T follicular helper cell (primary cell): Measurements from ENCODE around the gene RGSL1.
"Not testable (repeated sequence)": the region's sequence is repeated elsewhere in the genome, so short reads cannot be mapped to it uniquely, and the experiment has no call there.

Experiments
- DNase-seq: peaks from one replicate; pipeline ENCODE4 v3.0.0-alpha.2; 2020; ENCODE audit warnings: low read depth

RGSL1 gene

DNA sequence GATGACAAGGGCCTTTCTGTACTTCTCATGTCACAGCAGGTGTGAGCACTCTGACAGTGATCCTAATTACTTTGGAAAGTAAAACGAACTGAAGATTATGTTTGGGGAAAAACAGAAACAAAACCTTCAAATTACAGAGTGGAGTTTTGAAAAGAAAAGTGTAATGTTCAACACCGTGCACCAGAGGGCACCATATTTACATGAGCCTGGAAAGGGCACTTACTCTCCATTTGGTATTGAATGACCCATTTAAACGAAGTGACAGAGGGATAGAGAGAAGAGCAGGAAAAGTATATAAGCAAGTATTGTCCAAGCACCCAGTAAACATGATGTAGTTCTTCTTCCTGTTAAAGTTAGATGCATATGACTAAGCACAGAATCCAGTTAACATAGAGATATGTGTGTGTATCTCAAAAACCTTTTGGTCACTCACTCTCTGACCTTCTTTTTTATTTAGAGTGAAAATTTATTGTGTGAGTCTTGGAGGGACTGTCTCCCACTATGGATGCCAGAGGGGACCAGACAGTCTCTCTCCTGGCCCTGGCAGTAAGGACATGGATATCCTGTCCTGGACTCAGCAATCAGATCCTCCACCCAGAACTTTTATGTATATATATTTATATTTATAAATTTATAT lies 3.8 kb upstream of the RGSL1 start:
- DNase-seq, result no peak

GRCh38 chr1:182447124-182447523 lies 2.8 kb upstream of the RGSL1 start:
- not testable (repeated sequence) for DNase-seq

DNA sequence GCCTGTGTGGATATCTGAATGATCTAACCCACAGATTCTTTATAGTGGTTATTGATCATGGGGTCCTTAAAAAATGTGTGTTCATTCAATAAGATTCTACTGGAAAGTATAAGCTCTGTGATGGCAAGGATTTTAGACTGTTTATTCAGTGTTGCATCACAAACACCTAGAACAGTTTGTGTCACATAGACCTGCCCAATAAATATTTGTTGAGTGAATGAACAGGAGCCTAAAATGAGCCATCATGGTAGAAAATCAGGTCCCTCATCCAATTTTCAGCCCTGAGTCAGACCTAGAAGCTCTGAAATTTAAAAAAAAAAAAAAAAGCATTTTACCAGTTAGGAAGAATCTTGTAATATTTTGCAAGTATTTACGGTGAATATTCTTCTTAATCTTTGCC lies 2.3 kb upstream of the RGSL1 start:
- no peak for DNase-seq

DNA sequence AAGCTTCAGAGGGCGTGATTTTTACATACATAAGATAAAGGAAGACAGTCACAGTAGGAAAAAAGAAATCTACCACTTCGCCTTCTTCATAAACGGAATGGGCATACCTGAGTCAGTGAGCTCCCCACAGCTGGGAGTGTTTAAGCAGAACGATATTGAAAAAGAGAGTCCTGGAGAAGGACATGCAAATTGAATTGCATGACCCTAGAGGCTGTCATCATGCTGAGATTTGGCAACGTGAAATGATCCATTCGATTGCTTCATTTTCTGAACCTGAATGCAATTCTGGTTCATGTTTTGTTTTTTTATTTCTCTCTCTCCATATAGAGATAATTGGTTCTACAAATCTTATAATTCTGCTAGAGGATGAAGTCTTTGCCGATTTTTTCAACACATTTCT lies 3.7 kb downstream of the RGSL1 start:
- no peak for DNase-seq

GRCh38 chr1:182457844-182458243 lies 7.9 kb downstream of the RGSL1 start:
- no peak for DNase-seq

DNA sequence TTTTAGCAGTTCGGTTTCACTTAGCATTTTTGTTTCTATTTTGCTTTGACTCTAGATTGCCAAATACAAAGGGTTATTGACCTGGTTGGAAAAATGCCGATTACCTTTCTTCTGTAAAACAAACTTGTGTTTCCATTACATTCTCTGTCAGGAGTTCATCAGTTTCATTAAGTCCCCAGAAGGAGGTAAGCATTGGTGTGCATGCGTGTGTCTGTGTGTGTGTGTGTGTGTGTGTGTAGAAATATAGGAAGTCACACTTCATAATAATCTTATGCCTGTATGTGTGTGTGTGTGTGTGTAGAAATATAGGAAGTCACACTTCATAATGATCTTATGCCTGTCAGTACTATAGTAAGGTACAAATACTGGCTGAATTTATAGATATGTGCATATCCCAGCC lies 10.0 kb downstream of the RGSL1 start:
- no peak for DNase-seq

GRCh38 chr1:182460550-182460951 lies 10.6 kb downstream of the RGSL1 start:
- no peak for DNase-seq

DNA sequence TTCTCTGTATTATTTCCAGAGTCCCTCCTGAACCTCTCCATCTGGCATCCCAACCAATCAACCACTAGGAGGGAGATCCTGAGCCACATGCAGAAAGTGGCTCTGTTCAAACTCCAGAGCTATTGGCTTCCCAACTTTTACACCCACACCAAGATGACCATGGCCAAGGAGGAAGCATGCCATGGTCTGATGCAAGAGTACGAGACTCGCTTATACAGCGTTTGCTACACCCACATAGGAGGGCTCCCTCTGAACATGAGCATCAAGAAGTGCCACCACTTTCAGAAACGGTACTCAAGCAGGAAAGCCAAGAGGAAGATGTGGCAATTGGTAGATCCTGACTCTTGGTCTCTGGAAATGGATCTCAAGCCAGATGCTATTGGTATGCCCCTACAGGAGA lies 23.6 kb downstream of the RGSL1 start:
- DNase-seq, result no peak

DNA sequence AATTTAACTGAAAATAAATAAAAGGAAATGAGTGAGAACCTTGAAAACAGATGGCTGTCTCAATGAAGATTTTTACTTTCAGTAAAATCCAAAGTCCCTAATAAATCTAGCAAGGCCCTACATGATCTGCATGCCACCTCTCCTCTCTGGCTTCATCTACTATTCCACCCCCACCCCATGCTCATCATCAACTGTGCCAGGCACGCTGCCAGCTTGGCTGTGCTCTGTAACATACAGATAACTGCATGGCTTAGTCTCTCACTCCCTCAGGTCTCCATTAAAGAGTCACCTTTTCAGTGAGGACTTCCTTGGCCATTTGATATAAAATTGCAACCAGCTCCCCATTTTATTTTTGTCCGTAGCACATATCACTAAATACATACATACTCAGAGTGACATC lies 26.7 kb downstream of the RGSL1 start:
- no peak for DNase-seq

GRCh38 chr1:182478238-182478637 lies 28.3 kb downstream of the RGSL1 start:
- no peak for DNase-seq

- DNase-seq, result no peak
Observed at GRCh38 chr1:182484067-182484466, 34.1 kb downstream of the RGSL1 start.

GRCh38 chr1:182484531-182485257 lies 34.7 kb downstream of the RGSL1 start:
- no peak for DNase-seq

DNA sequence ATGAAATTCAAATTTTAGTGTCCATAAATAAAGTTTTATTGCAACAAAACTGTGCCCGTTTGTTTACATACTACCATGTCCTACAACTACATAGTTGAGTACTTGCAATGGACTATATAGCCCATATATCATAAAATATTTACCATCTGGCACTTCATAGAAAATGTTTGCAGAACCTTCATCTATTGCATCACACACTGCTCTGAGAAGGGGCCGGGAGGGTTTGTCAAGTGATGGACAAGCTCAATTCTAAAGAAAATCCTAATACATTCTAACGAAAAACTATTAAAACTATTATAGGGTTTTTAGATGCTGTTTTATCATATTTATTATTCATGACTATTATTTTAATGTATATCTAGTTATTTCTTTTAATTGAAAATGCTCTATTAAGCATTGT lies 35.9 kb downstream of the RGSL1 start:
- no peak for DNase-seq

- DNase-seq, result no peak
Observed at GRCh38 chr1:182488803-182489202, 38.9 kb downstream of the RGSL1 start.

GRCh38 chr1:182493063-182493462 lies 43.1 kb downstream of the RGSL1 start:
- DNase-seq, result no peak

DNA sequence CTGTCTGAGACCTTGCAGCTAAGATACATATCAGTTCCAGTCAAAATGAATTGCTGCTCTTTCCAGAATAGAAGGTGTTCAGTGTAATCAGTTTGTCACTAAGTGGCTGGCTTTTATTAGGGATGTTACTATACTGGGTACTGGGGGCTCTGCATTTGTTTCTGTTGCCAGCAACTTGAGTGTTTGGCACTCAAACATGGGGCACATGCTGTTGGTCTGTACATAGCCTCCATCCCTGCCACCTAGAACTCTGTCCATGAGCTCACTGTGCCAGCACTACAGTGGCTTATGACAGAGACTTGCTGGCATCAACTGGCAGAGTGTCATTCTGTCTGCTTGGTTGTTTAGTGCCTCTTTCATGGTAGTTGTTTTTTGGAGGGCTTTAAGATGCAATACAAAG lies 45.1 kb downstream of the RGSL1 start:
- DNase-seq, result no peak

DNA sequence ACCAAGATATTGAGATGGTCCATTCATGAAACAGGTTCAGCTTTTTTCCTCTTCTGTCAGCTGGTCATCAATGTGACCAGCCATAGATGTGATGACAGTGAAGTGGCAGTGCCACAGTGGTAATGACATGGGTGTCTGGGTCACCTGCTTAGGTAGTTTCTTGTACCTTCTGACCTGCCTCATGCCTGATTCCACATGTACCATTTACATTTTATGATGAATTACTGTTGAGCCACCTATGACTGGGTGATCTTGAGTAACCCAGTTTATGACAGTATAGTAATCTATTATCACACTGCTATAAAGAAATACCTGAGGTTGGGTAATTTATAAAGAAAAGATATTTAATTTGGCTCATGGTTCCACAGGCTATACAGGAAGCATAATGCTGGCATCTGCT lies 45.7 kb downstream of the RGSL1 start:
- no peak for DNase-seq

DNA sequence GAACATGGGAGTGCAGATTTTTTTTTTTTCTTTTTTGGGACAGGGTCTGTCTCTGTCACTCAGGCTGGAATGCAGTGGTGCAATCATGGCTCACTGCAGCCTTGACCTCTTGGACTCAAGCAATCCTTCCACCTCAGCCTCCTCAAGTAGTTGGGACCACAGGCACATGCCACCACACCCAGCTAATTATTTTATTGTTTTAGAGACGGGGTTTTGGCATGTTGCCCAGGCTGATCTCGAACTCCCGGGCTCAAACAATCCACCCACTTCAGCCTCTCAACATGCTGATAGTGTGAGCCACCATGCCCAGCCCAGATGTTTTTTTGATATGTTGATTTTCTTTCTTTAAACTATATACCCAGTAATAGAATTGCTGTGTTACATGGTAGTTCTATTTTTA lies 57.7 kb downstream of the RGSL1 start:
- no peak for DNase-seq

DNA sequence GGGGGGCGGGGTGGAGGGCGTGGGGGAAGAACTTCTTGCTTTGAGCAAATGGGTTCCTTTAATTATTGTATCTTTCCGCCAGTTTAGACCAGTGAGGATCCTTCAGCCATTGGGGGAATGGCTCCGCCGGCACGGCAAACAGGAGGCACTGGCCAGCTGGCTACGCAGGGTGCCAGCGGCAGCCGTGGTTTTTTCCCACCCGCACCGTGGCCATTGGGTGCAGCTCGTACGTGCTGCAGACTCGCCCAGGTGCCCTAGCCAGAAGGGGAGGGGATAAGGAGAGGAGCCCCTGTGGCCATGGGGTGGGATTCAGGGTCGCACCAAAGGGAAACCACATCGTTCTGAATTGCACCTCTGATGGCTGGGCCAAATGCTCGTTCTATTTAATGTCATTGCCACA lies 65.6 kb downstream of the RGSL1 start:
- no peak for DNase-seq

- no peak for DNase-seq
Observed at GRCh38 chr1:182520736-182521135, 70.8 kb downstream of the RGSL1 start.

DNA sequence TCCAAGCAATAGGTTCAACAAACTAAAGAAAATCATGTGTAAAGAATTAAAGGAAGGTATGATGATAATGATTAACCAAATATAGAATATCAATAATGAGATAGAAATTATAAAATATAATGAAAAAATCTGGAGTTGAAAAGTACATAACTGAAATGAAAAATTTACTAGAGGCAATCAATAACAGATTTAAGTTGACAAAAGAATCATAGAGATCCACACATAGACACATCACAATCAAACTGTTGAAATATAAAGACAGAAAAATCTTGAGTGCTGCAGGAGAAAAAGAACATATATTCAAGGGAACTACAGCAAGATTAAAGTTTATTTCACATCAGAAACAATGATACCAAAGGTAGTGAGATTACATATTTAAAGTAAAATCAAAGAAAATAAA lies 75.4 kb downstream of the RGSL1 start:
- DNase-seq, result no peak

DNA sequence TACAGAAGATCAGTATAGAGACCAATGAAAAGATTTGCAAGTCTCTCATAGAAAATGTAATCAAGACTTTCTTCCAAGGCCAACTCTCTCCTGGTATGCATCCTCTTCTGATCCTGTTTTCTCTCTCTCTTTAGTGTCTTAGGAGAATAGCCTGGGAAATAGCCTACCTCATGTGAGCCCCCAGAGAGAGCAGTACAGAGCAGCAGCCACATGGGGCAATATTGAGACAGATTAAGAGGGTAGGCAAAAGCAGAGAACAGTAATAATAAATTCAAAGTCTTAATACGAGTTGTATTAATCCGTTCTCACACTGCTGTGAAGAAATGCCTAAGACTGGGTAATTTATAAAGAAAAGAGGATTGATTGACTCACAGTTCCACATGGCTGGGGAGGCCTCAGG lies 77.7 kb downstream of the RGSL1 start:
- no peak for DNase-seq

GRCh38 chr1:182528206-182528605 lies 78.3 kb downstream of the RGSL1 start:
- not testable (repeated sequence) for DNase-seq

GRCh38 chr1:182533896-182534295 lies 84.0 kb downstream of the RGSL1 start:
- no peak for DNase-seq
